GM19193 (cell line): ENCODE measurements around the gene CD82.

Experiments used
- POLR2A ChIP-seq: IDR thresholded peaks from 4 replicates; pipeline ENCODE4 v1.6.1; 2011; ENCODE audit not compliant: insufficient read depth, insufficient read length; ENCODE audit errors: extremely low read depth

The CD82 gene, protein sequence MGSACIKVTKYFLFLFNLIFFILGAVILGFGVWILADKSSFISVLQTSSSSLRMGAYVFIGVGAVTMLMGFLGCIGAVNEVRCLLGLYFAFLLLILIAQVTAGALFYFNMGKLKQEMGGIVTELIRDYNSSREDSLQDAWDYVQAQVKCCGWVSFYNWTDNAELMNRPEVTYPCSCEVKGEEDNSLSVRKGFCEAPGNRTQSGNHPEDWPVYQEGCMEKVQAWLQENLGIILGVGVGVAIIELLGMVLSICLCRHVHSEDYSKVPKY

DNA sequence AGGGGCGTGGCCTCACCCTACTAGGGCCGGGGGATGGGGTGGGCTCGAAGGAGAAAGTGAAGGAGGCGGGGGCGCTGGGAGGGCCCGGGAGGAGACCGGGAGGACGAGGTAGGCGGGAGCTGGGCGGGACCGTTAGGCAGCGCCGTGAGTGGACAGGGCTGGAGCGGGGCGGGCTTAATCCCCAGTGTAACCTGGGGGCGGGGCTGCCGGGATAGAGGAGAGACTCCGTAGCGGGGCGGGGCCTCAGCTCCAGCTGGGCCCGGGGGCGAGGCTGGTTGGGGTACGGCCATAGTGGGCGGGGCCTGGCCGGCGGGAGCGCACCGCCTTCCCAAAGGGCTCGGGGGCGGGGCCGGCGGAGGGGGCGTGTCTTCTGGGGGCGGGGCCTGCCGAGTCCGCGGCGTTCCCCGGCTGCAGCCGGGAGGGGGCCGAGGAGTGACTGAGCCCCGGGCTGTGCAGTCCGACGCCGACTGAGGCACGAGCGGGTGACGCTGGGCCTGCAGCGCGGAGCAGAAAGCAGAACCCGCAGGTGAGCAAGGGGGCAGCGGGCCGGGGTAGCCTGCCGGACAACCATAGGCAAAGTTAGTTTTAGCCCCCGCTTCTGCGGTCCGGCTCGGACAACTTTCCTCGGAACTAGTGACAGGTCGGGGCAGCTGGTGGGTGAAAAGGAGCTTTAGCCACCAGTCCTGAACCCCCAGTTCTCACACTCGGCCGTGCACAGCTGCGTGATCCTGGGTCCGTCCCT is at the start of gene CD82:
CD82 (plus strand) TSS at position 453 of the 742 bp plus-strand sequence. CDS start 29,000 bp downstream, outside the sequence.
- peak; percentile 89 for TF ChIP-seq POLR2A

DNA sequence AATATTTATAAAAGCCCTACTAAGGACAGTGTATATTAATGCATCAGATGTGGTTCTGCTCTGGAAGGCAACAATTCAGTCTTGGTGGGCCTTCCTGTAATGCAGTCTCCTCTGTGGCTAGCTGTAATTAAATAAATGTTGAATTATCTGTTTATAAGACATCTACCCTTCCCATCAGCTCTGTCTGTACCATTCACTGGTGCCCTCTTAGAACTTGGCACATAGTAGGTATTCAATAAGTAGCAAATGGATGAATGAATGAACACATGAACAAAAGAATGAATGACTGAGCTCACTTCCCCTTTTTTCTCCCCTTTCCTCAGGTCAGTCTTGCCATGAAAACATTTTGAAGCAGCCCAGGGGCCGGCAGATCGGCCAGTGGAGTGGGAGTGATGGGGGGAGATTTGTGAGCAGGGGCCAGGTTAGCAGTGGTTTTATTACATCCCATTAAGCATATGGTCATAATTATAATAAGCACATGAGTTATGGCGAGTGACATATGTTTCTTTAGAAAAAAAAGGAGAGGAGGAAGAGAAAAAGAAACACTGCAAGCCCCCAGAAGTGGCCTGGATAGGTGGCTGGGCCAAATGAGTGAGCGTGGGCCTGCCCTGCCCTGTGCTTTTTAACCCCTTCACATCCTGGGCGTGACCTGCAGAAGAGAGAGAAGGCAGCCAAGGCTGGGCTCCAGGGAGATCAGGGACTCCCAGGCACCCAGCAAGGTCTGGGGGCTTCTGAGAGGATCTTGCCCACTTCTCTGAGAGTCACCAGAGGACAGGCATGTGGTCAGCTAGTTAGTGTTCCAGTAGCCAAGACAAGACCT is 48.6 kb upstream of the CD82 start:
- no peak for TF ChIP-seq POLR2A

DNA sequence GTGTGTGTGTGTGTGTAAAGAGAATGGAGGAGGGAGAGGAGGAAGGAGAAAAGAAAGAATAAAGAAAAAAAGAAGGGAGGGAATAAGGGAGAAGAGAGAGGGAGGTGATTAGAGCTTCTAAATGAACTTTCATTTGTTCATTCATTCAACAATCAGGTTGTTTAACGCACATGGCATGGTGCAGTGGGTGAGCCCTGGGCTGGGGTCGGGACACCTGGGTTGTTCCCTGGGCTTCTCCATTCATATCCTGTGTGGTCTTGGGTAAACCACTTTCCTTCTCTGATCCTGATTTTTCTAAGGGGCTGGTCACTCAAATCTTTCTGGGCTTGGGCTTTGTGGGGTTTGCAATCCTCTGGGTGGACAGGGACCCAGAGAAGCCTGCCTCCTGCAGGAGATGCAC is 47.9 kb upstream of the CD82 start:
- TF ChIP-seq POLR2A, result no peak

DNA sequence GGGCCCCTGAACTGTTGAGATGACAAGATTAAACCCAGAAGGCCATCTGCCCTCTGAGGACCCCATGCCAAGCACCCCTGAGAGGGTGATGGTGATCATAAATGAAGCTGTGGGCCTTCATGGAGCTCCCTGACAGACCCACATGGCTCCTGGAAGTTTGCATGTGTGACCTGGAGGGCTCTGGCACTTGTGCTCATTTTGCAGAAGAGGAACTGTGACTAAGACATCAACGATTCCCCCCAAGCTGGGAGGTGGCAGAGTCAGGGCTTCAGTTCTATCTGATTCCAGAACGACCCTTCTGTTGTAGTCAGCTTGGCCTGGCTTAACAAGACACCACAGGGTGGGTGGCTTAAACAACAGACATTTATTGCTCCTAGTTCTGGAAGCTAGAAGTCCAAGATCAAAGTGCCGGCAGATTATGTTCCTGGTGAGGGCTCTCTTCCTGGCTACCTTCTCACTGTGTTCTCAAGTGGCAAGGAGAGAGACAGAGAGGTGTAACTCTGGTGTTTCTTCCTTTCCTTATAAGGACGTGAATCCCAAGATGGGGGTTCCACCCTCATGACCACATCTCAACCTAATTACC is 46.4 kb upstream of the CD82 start:
- no peak for TF ChIP-seq POLR2A

DNA sequence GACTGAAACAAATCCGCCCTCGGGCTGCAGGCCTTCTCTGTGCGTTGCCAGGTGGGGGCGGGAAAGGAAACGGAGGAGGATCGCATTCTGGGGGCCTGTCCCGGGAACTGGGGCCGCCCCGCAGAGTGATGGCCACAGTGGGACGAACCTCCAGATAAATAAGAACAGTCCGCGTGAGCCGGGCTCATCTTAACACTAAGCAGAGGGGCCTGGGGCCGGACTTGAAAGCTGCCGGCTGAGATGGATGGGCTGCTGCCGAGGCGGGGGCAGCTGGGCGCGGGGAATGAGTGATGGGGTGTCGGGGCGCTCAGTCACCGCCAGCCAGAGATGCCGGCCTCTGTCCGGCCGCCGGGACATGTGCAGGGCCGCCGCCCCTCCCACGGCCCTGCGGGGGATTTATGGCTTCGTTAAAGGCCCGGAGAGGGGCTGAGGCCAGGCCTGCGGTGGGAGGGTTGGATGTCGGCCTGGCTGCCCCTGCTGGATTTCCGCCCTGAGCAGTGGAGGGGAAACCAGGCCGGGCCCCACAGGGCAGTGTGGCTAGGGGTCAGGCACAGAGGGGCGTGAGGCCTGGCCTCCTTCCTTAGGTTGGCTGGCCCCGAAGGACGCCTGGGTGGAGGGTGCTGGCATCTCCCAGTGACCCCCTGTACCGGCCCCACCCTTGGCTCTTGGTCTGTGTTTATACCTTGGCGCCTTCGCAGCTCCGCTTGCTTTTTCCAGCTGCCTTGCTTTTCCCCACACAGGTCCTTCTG is 45.3 kb upstream of the CD82 start:
- no peak for TF ChIP-seq POLR2A

DNA sequence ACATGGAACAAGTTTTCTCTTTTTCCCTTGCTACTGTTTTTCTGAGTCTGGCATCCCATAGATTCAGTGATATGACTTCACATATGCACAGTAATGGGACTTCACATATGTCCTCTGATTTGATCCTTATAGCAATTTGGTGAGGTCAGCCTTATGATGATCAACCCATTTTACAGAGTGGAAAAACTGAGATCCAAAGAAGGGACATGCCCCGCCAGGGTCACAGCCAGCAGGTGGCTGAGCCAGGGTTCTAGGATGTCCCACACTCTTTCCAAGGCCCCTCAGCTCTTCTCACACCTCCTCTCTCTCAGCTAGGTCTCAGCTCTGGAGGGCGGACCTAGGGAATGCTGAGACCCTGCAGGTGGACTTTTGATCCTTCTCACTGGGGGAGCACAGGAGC is 44.3 kb upstream of the CD82 start:
- TF ChIP-seq POLR2A, result no peak

DNA sequence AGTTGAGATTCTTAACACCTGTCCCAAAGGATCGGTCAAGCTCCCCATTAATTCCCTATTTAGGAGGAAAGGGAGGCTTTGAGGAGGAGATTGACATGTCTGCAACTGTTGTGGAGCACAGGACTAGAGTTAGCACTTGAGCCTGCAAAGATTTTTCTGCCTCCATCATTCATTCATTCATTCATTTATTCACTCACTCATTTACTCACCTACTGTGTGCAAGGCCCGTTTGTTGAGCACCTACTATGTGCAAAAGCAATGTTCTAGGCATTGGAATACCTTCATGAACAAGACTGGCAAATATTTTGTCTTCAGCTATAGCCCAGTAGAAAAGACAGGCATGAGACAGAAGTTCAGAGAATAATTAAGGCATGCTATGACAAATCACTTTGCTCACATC is 43.2 kb upstream of the CD82 start:
- no peak for TF ChIP-seq POLR2A

DNA sequence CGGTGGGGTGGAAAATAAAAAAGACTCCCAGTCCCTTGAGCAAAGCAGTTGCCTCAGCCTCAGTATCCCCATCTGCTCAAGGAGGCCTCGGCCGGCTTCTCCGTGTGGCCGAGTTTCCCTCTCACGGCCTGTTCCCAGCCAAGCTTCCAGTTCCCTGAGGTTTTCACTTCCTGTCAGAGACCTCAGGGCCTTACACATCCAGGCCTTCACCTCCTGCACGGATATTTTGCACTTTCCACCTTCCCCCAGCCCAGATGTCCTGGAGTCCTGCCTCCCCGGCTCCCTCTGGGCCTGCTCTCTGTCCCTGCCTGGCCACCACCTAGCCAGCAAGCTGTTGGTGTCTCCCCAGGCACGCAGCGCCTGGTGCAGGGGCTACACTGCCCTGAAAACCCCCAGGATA is 41.1 kb upstream of the CD82 start:
- TF ChIP-seq POLR2A, result no peak

DNA sequence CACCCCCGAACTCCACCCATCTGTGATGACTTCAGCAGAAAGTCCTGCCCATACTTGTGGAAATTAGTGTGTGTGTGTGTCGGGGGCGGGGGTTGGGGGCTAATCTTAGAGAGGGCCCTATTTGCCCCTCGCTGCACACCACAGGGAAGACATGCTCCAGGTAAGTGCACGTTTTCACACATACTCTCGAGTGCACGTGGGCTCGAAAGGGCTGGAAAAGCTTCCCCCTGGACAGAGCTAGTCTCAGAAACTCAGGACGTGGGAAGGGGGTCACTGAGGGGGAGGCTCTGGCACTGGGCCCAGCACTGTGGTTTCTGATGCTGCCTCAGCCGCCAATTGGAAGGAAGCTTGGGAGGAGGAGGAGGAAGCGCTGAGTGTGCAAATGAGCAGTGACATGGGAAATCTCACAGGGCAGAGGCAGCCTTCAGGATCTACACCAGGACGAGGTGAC is 40.7 kb upstream of the CD82 start:
- no peak for TF ChIP-seq POLR2A

DNA sequence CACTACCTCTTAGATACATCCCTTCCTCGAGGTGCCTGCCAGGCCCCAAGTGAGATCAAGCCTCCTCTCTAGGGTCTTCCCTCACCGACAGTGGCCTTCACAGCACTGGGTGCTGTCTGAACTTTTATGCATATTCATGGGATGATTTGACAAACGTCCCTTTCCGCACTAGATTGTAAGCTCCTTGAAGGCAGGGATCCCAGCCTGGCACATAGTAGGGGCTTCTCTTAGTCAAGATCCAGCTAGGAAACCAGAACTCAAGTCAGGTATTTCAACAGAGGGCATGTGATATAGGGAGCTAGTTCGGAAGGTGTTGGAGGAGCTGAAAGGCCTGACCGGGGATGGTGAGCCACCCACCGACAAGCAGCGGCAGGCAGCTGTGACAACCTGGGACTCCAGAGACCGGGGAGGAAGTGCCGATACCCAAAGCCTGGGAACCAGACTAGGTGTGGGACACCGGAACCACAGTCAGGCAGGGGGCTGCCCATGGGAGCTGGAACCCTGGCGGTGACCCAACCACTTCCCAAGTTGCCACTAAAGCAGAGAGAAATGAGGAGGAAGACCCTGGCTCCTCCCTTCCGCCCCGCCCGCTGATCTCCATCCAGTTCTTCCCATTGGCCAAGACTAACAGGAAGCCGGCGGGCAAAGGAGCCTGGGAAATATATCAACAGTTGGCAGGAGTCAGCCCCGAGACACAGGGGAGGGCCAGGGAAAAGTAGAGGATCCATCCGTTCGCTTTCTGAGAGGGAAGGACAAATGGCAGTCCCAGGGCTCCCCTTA is 39.8 kb upstream of the CD82 start:
- TF ChIP-seq POLR2A, result no peak

DNA sequence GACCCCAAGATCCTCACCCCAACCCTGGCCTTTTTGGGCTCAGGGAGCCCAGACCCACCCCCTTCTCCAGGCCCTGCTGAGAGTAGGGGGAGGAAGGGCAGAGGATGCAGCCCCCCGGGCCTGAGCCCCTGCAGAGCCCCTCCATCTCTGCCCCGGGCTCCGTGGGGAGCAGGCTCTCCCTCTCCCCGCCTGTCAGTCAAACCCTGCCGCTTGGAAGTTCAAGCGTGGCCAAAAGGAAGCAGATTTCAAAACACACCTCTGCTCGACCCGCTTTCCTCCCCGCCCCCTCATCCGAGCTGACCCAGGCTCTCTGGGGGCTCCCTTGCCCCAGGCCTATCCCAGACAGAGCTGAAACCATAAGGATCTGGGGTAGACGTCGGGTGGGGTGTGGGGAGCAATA is 39.0 kb upstream of the CD82 start:
- TF ChIP-seq POLR2A, result no peak

DNA sequence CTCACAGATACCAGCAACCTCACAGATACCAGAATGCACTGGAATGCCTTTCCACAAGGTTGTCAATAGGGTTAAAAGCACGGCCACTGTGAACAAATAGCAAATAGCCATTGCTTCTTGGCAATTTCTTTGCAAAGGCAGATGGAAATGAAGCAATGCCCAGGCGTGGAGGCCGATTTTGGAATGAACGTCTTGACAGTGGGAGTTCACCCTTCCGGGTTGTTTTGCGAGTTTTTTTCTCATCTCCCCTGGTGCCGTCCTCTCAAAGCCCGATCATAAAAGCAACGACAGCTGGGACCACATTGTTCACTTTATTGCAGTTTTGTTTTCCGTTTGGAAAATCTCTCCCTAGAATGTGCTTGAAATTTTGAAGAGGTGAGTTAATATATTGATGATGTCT is 38.0 kb upstream of the CD82 start:
- TF ChIP-seq POLR2A, result no peak

DNA sequence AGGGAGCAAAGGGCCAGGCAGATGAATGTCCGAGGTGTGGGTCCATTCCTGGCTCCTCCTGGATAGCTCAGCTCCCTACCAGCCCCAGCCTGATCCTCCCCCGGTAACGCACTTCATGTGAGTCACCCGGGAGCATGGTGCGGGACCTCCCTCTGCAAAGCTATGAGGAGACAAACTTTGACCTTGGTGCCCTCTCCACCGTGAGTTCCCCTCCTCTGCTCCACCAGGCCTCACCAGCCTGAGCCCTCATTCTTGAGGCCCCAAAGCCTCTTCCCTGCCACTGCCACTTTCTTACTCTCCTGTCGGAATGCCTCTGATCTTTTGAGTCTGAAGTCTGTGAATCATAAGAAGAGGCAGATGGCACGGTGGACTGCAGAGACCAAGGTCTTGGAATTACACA is 37.4 kb upstream of the CD82 start:
- TF ChIP-seq POLR2A, result no peak

DNA sequence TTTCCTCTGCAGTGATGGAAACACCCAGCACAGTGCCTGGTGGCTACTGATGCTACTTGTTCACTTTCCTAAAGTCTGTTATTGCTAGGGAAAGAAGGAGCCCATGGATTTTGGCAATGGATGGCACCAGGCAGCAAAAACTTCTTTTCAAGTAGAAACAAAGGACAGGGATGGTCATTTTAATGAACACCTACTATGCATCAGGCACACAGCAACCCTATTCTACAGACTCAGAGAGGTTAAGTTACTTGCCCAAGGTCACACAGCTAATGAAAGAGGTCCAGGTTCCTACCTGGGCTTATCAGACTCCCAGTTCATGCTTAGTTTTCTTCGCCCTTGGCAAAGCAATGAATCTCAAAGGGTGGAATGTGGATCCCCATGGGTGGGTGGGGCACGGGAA is 36.9 kb upstream of the CD82 start:
- TF ChIP-seq POLR2A, result no peak

DNA sequence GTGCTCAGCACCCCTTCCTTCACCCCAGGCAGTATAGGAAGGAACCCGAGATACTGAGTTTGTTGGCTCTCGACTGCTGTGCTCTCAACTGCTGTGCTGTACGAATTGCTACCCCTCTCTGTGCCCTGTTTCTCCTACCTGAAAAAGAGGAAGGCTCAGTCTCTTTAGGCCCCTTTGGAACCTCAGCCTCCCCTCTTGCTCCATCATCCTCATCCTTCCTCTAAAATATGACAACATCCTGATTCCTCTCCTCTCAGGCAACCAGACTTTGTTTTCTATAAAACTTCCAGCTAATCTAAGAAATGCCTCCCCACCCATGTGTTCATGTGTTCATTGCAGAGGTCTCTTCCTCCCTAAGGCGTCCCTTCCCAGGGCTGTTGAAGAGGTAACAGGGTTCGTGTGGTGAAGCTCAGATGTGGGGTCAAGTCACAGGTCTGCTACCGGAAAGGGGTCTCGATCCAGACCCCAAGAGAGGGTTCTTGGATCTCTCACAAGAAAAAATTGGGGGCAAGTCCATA is 35.5 kb upstream of the CD82 start:
- TF ChIP-seq POLR2A, result no peak
